Measurements from ENCODE around the gene L1CAM.
A peak's percentile ranks its signal among the peaks of the same experiment; 100 is the strongest.

L1CAM gene

DNA sequence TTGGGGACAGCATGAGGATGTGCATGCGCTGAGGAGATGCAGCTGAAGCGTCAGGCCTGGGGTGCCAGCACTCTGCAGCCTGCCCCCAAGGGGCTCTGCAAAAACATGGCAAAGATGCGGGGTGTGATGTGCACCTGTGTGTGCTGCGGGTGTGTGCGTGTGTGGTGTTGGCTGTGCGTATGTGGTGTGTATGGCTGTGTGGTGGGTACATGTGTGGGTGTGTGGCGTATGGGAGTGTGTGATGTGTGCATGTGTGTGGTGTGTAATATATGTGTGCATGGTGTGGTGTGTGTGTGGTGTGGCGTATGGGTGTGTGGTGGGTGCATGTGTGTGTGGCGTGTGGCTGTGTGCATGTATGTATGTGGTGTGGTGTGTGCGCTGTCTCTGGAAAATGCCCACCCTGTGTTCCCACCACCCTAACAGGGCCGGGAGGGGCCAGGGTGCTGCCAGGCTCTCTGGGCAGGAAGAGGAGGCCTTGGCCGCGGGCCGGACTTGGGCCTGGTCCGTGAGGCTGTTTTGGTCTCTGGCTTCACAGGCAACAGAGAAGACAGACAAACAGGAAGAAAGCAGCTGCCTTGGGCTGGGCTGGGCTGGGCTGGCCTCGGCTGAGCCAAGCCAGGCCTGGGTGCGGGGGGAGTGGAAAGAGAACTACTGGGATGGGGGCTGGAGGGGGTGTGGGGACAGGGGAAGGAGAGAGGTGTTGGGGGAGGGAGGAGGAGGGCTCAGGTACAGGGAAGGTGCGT is 17.4 kb upstream of the L1CAM start:
- DNase-seq, result no peak

DNA sequence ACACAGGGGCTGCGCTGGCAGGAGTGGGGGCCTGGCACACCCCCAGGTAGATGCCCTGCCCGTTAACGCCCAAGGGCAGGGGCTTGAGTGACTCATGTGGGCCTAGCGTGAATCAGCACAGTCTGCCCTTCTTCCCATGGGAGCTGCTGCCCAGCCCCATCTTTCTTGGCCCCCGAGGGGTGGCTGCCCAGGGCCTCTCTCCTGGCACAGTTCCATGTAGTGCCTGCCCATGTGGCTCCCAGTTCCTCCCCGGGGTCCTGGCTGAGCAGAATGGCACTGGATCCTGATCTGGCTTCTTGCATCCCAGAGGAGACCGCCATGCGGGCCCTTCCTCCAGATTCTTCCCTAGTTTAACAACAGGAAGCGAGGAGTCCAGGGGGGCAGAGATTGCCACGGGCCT is 16.4 kb upstream of the L1CAM start:
- no peak for DNase-seq

DNA sequence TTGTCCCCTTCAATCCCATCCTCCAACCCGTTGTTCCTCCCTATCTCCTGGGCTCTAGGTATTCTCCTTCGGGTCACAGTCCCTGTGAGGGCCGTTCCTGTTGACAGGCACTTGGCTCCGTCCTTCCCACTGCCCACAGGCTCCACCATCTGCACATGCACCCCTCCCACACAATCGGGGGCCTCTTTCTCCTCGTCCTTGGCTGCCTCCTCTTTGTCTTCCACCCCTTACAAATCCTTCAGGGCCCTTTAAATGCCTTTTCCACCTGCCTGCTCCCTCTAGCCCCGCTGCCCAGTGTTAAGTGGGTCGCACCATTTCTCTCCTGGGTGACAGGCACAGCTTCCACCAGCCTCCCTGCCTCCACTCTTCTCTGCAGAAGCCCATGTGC is 15.8 kb upstream of the L1CAM start:
- no peak for DNase-seq

DNA sequence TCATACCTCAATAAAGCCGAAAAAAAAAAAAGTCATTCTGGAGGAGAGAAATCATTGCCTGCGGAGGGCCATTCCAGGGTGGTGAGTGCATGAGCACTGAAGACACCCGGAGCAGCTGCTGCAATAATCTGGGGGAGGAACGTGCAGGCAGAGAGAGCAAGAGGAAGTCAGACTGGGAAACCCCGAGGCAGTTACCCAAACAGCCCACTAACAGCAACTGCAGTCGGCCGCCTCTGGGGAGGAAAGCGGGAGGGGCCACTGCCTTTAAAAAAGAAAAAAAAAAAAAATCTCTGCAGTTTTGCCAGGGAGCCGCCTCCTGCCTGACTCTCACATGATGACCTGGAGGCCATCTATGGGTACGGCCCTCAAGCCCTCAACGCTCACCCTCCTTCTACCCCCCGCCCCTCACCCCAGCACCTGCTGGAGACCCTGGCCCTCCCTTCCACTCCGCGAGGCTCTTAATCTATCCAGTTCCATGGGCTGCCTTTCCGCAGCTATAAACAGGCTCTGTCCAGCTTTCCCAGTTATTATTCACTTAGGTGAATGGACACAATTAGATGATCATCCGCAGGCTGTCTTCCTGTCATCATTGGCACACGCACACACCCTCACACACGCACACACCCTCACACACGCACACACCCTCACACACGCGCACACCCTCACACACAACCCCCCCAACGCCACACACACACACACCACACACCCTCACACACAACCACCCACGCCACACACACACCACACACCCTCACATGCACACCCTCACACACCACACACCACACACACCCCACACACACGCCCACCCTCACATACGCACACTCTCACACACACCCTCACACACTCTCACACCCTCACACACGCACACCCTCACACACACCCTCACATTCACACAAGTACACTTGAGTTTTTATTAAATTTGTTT is 15.1 kb upstream of the L1CAM start:
- DNase-seq, result peak; percentile 86

DNA sequence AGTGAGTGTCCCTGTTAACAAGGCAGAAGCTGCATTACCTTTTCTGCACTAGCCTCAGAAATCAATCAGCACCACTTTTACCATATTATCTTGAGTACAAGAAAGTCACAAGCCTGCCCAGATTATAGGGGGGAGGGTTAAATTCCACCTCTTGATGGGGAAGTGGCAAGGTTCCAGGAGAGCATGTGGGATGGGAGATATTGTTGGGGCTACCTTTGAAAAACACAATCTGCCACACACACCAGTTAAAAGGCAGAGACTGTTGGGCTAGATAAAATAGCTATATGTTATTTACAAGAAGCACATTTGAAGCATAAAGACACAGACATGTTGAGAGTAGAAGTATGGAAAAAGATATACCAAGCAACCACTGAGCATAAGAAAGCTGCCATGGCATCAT is 11.9 kb upstream of the L1CAM start:
- no peak for DNase-seq

DNA sequence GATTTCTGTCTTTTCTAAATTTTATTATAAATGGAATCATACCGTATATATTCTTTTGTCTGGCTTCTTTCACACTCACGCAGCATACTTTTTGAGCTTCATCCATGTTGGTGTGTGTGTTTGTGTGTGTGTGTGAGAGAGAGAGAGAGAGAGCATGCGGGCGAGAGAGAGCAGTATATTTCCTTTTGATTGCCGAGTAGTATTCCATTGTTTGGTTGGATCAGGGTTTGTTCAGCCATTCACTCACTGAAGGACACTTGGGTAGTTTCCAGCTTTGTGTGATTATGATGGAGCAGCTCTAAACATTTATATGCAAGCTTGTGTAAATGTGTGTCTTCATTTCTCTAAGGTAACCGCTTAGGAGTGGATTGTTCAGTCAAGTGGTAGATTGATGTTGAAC is 3.1 kb upstream of the L1CAM start:
- DNase-seq, result no peak

DNA sequence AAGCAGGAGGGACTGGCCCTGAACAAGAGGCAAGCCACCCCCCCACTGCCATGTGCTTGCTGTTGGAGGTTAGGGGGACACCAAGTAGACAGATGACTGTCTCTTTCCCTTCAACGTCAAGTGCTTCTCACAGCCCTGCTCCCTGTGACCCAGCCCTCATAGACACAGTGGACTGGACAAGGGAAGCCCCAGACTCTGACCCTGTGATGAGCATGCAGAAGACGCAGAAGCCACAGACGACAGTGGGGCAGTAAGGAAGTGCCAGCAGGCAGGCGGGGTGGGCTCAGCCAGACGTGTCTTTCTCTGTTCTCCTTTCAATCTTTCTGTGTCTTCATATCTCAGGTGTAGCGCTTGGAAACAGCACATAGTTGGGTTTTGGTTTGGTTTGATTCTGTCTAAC is 2.4 kb upstream of the L1CAM start:
- no peak for DNase-seq

DNA sequence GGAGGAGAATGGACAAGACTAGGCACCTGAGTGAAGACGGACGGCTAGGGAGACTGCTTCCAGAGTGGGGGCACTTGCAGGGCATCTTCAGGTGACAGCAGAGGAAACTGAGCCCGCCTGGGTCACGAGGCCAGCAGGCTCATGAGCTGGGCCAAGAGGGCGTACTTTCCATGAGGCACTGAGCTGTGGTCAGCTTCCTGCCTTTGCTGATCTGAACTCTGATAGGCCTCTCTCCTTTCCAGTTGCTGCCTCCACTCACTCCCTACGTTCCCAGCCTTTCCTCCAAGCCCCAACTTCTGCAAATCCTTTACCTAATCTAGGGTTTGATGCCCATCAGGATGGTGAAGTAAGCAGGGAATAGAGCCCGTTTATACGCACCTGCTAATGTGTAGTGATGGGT is 1.4 kb upstream of the L1CAM start:
- DNase-seq, result no peak

DNA sequence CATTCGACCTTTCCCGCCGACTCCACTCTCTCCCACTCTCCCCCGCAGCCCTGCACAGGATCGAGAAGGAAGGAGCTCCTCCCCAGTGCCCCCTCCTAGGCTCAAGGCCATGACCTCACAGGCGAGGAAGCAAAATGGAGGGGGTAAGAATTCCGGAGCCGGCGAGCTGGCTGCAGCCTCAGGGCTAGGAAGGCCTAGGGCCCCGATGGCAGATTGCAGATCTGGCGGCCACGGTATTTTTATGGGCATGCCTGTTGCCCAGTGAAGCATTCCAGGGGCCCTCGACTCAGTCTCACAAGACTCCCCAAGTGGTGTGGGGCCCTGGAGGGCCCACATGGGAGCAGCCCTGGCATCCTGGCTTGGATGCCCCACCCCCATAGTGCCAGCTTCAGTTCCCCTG is 942 bp upstream of the L1CAM start:
- DNase-seq, result no peak

DNA sequence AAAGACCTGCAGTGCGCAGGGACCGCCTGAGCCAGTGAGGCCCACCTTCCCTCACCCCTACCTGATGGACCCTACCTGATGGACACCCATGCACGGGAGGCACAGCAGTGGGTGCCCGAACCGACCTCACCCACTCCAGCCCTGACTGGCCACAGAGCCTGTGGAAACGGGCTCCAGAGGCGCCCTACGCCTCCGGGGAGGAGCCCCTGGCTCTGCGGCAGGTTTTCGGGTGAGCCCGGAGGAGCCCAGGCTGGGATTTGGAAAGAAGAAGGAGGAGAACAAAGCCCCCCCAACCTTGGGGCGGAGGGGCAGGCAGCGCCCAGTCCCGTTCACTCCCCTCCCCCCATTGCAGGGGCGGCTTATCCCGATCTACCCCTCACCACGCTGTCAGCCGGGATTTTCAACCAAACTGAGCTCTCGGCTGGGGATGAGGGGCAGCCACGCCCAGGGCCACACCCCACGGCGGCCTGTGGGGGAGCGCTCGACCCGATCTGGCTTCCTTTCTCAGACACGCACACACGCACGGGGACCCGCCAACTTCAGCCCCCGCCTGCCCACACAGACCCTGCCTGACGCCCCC is 675 bp downstream of the L1CAM start:
- DNase-seq, result no peak

DNA sequence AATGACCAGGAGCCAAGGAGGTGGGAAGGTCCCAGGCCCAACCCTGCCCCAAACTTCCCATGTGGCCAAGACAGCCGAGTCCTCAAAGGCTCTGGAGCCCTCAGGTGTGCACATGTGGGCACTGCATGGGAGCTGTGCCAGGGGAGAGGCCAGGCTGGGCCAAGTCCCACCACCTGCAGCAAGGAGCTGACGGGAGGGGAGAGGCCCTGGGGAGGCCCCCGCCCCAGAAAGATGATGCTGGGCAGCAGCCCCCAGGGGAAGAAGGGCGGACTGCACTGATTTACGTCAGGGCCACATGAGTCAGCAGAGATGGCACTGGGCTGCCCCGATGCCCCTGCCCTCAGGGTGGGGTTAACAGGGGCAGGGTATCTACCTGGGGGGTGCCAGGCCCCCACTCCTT is 1.4 kb downstream of the L1CAM start:
- no peak for DNase-seq

DNA sequence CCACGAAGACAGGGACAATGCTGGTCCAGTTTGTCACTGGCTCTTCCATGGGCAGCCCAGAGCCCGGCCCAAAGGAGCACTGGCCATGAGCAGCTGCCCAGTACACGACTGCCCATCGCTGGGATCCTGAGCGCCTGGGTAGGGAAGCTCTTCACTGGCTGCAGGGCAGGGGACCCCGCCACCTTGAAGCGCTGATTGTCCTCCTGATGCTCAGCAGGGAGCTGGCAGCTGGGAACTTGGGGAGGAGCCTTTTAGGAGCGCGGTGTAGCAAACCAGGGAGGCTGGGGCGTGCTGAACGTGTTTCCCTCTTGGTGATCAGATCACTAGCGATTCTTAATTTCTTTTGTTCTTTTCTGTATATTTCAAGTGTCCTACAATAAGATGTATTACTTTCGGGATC is 1.8 kb downstream of the L1CAM start:
- DNase-seq, result no peak

DNA sequence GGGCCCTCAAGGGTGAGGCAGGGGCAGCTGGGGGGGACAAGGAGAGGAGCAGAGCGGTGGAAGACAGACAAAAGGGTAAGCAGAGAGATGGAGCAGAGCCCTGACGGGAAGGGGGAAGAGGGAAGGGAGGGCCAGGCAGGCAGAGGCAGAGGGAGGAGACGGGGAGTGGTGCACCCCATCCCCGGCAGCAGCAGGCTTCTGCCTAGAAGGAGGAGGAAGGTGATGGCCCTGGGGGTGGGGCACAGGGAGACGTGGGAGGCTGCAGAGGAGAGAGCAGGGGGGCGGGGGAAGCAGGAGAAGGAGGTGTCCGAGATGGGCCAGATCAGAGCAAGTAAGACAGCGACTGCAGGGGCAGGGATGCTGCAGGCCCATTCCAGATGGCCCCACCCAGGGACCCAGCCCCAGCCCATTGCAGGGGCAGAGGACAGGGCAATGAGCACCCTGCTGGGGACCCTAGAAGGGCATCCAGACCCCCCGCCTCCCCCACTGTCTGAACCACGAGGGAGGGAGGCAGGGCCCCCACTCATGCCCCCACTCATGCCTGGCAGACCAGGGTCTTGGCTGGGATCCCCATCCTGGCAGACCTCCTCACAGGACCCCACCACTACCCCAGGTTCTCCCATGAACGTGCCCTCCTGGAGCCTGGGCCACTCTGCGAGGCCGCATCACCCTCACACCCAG is 2.7 kb downstream of the L1CAM start:
- DNase-seq, result no peak

DNA sequence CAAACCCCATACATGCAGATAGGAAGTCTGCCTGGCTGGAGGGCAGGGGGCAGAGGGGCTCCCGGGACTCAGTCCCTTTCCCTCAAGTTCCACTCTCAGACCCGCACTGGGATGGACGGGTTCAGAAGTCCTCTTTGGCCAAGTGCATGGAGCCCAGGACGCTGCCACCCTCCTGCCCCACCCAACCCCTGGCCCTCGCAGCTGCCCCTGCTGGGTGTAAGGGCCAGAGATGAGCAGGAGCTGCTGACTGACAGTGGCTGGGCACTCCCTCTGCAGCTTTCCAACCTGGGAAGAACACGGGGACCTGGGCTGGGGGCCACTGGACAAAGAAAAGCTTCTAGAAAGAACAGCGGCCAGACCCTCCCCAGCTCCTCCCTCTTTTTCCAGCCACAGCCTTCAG is 3.4 kb downstream of the L1CAM start:
- no peak for DNase-seq

DNA sequence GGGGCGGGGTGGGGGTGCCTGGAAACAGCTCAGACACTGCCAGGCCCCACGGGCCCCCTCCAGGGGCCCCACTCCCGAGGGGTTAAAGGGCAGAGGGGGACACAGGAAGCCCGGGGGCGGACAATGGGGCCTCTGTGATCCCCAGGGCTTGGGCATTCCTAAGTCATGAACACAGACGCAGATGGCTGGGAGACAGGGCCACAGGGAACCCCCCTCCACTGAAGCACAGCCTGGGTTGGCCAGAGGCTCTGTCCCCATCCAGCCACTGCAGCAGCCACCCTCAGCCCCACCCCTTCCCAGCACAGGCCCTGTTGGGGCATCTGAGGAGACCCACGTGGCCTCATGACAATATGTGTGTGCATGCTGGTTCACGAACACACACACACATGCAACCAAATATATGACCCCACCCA is 3.9 kb downstream of the L1CAM start:
- DNase-seq, result no peak

DNA sequence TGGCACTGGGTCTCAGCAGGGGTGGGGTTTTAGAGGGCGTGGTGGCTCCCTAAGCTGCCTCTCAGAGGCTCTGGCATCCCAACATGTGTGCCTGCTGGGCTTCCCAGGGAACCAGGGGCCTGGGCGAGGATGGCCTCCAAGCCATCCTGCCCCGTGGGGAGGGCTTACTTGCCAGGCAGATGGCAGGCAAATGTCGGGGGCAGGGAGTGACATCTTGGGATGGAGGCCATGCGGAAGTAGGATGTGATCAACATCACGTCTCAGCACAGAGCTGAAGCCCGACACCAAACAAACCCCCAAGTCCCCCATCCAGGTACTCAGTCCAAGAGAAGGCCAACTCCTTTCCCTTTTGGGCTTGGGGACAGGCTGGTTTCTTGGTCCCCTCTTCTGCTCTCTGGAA is 4.7 kb downstream of the L1CAM start:
- no peak for DNase-seq

DNA sequence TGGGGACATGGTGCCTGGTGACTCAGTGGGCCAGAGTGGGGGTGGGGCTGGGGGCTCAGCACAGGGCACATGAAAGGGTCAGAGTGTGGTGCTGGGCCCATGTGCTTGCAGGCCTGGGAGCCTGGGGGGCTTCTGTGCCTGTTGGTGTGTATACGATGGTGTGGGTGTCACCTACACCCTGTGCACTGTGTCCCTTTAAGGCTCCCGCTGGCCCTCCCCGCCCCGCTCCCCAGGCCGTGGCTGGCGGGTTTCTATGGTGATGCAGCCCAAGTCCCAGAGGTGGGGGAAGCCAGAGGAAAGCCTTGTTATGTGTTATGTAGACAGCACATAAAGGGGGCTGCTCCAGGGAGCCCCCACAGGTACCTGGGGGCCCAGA is 5.5 kb downstream of the L1CAM start:
- no peak for DNase-seq

DNA sequence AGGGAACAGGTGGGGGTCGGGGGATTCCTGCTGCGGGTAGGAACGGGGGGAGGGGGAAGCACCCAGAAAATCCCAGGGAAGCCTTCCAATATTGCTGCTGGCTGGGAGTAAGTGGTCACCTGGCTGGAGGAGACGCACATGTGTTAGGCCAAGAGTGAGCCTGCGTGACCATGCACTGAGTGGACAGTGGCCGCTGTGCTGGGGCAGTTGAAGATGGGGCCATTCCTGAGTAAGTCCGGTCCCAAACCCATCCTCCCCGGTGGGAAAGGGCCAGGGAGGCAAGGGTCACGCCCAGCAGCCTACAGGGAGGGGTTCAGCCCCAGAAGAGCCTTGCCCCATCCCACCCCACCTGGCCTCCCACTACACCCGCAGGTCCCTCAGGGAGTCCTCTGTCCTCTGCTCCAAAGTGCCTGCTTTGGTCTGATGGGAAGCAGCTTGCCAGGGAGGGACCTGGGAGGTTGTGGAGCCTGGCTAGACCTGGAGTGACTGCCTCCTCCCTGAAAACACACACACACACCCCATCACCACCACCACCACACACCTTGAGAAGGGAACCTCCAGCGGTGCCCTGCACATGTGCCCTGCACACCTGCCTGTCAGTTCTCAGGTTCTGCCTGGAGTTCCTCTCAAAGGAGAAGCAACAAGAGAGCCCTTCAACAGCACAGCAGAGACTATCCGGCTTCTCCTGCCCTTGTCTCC is 6.1 kb downstream of the L1CAM start:
- no peak for DNase-seq

DNA sequence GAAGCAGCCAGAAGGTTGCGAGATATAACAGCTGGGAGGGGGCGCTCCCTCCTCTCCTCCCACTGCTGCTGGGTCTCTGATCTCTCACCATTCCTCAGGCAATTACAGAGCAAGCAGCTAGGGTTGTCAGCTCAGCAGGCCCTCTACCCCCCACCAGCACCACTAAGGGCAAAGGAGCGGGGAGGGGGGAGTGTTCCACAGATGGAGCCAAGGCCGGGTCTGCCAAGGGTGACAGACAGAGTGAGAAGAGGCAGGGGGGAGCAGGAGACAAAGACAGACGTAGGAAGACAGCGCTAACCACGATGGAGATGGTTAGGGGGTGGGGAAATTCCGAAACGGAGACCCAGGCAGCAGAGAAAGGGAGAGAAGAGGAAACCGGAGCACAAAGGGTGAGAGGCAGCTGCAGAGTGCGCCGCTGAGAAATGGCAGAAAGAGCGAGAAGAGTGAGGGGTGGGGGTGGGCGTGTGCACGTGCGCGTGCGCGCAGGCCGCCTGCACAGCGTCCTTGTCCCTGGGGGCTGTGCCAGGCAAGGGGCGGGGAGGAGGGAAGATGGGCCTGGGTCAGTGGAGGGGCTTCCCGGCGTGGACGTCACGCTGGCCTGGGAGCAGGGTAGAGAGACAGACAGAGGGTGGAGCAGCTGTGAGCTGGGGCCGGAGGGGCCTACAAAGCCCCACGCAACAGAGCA is 6.9 kb downstream of the L1CAM start:
- DNase-seq, result peak; percentile 1

DNA sequence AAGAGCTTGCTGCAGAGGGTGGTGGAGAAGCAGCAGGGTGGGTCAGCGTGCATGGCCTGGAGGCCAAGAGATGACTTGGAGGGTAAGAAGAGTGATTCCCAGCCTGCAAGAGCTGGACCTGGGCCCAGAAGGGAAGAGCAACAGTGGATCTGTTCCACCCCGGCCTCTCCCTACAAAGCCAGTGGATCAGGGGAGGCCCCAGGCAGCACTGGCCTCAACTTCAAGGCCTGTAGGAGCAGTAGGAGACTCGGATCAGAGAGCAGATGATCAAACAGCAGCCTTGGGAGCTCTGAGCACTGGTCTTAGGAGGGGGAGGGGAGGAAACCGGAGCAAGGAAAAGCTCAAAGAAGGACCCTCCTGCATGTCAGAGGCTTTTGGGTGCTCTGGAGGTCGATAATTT is 7.6 kb downstream of the L1CAM start:
- DNase-seq, result no peak

DNA sequence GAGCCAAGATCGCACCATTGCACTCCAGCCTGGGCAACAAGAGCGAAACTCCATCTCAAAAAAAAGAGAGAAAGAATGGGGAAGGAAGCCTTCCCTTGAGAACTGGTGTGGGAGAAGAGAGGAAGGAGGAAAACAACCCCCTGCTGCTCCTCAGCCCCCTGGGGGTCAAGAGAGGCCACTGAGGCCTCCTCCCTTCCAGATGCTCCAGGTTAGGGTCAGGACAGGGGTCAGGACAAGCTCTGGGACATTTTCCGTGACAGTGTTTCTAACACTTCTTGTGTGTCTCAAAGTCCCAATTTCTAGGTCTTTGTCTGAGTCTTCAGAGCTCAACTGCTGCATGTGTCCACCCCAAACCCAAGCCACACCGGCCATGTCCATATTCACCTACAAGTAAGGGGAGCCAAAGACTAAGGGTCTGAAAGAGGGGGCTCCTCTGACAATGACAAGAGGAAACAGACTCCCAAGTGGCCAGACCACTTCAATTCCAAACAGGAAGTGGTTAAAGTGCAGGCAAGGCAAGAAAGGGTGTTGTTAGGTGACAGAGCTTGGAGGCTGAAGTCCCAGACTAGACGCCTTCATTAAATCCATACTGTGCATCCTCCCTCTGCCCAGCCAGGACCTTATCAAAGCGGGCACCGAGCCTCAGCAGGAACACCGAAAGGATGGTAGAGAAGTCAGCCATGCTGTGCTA is 8.3 kb downstream of the L1CAM start:
- peak; percentile 32 for DNase-seq

DNA sequence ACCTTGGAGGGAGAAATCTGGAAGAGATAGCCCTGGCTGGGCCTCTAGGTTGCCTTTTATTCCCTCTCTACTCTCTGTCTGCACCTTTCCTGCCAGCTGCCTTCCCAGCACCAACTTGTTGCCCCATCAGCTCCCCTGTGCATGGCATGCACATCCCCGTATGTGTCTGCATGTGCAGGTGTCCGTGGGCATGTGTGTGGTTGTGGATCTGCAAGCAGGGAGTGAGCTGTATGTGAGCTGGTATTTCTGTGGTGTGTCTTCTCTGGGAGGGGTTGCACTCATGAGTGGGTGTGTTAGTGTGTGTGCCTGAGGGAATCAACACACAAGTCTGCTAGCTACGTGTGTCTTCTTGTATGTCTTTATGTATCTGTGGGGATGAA is 9.9 kb downstream of the L1CAM start:
- DNase-seq, result no peak
